HT1080 (cell line): ENCODE measurements around the gene ADAM20. TPM values are rescaled to one million over a fixed set of nuclear protein-coding genes. Genes with fewer than 3 reads are reported as not detected.

Experiments
- small RNA-seq: library from RNA; depleted of rRNA; stranded (forward); fragments of <200 nt; gene quantifications from one replicate; pipeline ENCODE3, GENCODE V24; 2014
- total RNA-seq: library from RNA; depleted of rRNA; stranded (reverse); fragments of >200 nt; shearing (Covaris generic); gene quantifications from 2 replicates; pipeline ENCODE4 v1.2.3, GENCODE V29; 2014; rRNA removed

Gene ADAM20
- total RNA-seq, 1 experiment from 2014 or later = 0.13 TPM

Small RNA genes lying within 50 kb of the gene (small RNA-seq; reads per million reads assigned to genes)
- gene RNU6-659P = not detected

Other genes starting within 250 kb of the ADAM20 start
- gene COX16, start 175.3 kb downstream of the ADAM20 start, total RNA-seq = 59.2 and 59.3 TPM in 2 replicates
- 28.4 and 33.3 TPM in 2 replicates for gene SYNJ2BP, start 117.9 kb downstream of the ADAM20 start, total RNA-seq
- 0.87 and 1.3 TPM in 2 replicates for gene ADAM21, start 82.8 kb downstream of the ADAM20 start, total RNA-seq
- gene MED6, start 65.7 kb upstream of the ADAM20 start, total RNA-seq = 36.9 and 58.0 TPM in 2 replicates
- gene TTC9, start 106.9 kb upstream of the ADAM20 start, total RNA-seq = 0.80 and 0.87 TPM in 2 replicates